Stimulated activated CD4-positive, alpha-beta T cell treated with anti-CD3 and anti-CD28 coated beads, TNF-alpha, amount 100 ng/mL, for 24 hours (primary cell): ENCODE data around the gene UTP3.
A peak's percentile ranks its signal among the peaks of the same experiment; 100 is the strongest.
"Not testable (repeated sequence)": the region's sequence is repeated elsewhere in the genome, so short reads cannot be mapped to it uniquely, and the experiment has no call there.

Experiments used
- DNase-seq, 3 experiments: peaks; one replicate each; pipeline ENCODE4 v3.0.0-alpha.2; 2020; ENCODE audit warnings: low read depth in 3 of 3

The UTP3 gene

GRCh38 chr4:70687821-70688794, at the start of gene UTP3:
Gene UTP3 (plus strand): TSS chr4:70688532. CDS start chr4:70688678, 146 bp downstream.
- DNase-seq, result peak; percentile 94

GRCh38 chr4:70640192-70640591, 48.1 kb upstream of the UTP3 start:
- no peak for DNase-seq

DNA sequence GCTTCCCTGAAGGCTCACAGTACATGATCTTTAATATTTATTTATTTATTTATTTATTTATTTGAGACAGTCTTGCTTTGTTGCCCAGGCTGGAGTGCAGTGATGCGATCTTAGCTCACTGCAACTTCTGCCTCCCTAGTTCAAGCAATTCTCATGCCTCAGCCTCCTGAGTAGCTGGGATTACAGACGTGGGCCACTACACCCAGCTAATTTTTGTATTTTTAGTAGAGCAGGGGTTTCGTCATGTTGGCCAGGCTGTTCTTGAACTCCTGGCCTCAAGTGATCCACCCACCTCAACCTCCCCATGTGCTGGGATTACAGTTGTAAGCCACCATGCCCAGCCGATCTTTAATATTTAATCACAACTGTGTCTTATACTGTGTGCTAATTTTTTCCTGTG, 37.6 kb upstream of the UTP3 start:
- DNase-seq, result not testable (repeated sequence)

DNA sequence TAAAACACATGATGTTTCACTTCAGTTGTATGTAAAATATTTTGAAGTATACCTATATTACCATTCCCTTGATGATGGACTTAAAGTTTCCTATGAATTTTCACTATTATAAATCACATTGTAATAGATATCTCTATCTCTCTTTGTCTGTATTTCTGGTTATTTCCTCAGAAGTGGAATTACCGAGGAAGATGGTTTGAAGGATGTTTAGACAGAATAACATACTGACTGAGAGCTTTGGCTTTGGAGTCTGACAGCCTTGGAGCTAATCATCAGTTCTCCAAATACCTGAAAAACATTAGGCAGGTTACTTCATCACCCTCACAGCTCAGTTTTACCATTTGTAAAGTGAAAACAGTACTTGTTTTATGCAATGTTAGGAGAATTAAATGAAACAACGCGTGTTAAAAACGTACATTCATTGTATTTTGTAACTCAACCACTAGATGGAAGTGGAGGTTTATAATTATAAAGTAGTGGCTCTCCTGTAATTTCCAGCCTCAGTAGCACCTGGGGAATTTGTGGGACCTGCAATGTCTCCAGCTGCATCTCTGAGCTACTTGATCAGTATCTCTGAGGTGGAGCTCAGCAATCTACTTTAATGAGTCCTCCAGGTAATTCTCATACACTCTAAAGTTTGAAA, 36.3 kb upstream of the UTP3 start:
- no peak for DNase-seq

DNA sequence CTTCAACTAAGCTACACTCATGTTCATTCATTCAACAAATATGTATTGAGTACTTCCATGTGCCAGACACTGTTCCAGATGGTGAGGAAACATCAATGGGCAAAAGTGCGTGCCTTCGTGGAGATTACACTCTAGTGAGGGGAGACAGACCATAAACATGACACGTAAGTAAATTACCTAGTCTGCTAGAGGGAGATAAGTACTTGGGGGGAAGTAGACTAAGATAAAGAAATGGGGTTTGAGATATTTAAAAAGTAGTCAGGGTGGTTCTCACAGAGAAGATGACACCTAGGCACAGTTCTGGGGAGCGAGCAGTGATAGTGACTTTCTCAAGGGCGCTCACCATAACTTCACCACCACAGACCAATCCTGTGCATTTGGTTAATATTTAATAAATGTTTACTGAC, 33.7 kb upstream of the UTP3 start:
- no peak for DNase-seq

- DNase-seq, result no peak
These were observed 31.0 kb upstream of the UTP3 start for GRCh38 chr4:70657326-70657725.

DNA sequence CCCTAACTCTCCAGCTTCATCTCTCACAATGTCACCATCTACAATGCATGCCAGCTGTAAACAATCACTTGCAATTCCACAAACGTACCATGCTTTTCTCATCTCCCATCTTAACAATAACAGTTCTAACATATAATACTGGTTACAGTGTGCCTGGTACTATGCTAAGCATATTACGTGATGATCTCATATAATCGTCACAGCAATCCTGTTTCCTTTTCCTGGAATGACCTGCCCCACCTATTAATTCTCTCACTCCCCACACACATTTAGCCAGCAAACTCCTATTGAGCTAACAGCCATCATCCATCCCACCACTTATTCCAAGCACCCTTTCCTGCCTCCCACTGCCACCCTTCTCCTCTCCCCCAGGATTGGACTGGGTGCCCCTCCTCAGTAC, 29.9 kb upstream of the UTP3 start:
- no peak for DNase-seq

DNA sequence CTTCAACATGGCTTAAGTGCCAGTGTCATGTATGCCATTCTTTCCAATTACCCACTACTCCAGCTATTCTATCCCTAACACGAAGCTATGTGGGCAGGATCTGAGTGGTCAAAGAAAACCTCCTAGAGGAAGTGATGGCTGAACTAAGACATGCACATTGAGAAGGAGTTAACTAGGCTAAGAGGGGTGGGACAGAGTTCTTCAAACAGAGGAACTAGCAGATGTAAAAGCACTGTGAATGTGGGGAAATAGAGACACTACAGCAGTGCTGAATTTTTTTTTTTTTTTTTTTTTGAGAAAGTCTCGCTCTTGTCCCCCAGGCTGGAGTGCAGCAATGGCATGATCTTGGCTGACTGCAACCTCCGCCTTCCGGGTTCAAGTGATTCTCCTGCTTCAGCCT, 28.2 kb upstream of the UTP3 start:
- no peak for DNase-seq

DNA sequence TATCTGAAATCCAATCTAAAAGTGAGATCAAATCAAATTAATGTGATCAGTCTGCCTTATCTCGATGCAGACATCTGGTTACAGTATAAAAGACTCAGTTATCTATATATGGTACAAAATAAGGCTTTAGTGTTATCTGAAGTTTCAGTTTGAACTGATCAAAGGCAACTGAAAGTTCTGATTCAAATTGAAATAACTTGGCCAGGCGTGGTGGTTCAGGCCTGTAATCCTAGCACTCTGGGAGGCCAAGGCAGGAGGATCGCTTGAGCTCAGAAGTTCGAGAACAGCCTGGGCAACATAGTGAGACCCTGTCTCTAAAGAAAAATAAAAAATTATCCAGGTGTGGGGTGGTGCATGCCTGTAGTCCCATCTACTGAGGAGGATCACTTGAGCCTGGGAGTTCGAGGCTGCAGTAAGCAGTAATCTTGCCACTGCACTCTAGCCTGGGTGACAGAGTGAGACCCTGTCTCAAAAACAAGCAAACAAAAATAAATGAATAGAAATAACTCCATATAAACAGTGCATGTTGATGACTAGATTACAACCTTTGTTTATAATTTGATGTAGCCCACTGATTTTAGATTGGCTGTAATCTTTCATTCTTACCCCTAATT, 26.9 kb upstream of the UTP3 start:
- peak in 1 of 3 experiments; percentile 3 for DNase-seq

- DNase-seq, result no peak
These were observed 22.0 kb upstream of the UTP3 start, which contains the start of gene JCHAIN for GRCh38 chr4:70666369-70666768. Gene JCHAIN (minus strand): TSS chr4:70666508. CDS start chr4:70666490, 18 bp downstream.

- DNase-seq, result no peak
These were observed 20.4 kb upstream of the UTP3 start for GRCh38 chr4:70667740-70668535.

DNA sequence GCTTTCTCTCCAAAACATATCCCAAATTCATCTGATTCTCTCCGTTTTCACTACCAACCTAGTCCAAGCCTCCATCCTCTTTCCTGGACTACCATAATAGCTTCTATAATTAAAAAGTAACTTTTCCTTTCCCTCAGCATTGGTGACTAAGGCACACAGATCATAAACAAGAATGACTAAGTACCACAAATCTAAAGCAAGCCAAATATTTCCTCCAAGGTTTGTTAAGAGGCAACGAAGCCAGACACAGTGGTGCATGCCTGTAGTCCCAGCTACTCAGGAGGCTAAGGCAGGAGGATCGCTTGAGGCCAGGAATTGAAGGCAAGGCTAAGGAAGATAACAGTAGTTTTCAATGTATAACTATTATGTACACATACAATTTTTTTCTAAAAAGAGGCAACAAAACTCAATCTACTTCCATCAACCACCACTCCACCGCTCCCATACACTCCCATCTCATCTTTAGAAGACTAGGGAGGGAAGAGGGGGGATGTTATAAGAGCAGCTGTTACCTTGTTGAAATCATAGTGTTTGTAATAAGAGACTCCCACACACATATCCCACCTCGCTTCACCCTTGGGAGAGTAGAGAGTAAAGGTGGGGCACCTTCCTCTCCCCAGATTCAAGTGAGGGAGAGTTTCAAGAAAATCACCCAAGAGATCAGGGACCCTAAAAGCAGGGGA, 17.9 kb upstream of the UTP3 start:
- DNase-seq, result no peak

GRCh38 chr4:70671091-70671490, 17.2 kb upstream of the UTP3 start:
- DNase-seq, result no peak

DNA sequence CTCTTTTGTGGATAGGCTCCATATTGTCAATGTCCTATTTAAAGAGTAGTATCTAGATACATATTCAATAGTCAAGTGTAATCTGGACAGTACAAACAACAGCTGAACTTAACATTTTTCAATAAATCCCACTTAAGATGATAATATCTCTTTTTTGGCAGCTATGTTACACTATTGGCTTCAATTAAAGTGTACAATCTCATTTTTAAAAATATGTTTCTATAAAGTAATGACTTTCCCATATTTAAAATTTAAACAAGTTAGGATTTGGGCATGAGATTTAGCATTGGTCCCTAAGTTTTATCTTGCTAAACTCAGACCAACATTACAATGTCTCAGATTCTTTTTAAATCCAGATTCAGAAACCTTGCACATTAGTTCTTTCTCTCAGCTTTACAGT, 14.1 kb upstream of the UTP3 start:
- DNase-seq, result no peak

DNA sequence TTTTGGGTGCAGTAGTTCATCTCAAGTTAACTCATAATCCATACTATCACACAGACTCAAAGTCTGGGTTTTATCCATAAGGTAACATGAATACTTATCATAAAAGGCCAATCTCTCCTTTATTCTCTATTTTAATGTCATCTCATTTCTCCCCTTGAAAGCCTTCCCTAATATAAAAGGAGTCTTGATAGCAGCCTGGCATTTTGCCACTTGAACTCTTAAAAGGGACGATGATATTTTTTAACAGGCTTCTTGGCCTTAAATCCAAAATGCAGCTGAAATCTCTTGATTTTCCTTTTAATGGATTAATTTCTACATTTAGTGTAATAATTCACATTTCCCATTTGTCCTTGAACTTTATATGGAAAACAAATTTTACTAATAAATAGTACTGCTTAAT, 13.6 kb upstream of the UTP3 start:
- DNase-seq, result no peak

GRCh38 chr4:70676554-70677090, 11.7 kb upstream of the UTP3 start:
- DNase-seq, result no peak

GRCh38 chr4:70678383-70678999, 9.8 kb upstream of the UTP3 start:
- no peak for DNase-seq

GRCh38 chr4:70680934-70681333, 7.4 kb upstream of the UTP3 start:
- no peak for DNase-seq

DNA sequence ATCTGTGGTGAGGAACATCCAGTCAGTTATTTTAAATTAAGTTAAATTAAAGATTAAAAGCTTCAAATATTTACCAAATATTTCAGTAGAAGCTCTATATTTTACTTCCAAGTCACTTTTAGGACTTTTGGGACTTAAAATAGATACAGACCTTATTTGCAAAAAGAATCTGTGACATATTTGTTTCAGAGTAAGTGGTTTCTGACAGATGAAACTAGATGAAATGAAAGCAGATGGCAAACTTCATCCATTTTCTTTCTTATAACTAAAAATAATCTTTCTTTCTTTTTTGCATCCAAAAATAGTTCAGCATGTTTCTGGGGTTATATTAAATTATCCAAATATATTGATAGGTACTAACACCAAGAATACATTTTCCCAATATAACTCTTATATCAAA, 6.6 kb upstream of the UTP3 start:
- DNase-seq, result no peak

DNA sequence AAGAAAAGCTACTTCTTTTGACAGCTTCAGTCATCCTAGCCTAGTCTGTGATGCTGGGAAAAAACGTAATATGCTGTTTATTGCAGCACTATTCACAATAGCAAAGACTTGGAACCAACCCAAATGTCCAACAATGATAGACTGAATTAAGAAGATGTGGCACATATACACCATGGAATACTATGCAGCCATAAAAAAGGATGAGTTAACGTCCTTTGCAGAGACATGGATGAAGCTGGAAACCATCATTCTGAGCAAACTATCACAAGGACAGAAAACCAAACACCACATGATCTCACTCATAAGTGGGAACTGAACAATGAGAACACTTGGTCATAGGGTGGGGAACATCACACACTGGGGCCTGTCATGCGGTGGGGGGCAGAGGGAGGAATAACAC, 6.2 kb upstream of the UTP3 start:
- not testable (repeated sequence) for DNase-seq
